GM19099 (cell line): Measurements from ENCODE around the gene FREM2.

Experiments used
- POLR2A ChIP-seq: IDR thresholded peaks from 3 replicates; pipeline ENCODE4 v1.6.1; 2011; ENCODE audit warnings: low read depth; ENCODE audit not compliant: insufficient read length; ENCODE audit errors: extremely low read depth

The FREM2 gene

DNA sequence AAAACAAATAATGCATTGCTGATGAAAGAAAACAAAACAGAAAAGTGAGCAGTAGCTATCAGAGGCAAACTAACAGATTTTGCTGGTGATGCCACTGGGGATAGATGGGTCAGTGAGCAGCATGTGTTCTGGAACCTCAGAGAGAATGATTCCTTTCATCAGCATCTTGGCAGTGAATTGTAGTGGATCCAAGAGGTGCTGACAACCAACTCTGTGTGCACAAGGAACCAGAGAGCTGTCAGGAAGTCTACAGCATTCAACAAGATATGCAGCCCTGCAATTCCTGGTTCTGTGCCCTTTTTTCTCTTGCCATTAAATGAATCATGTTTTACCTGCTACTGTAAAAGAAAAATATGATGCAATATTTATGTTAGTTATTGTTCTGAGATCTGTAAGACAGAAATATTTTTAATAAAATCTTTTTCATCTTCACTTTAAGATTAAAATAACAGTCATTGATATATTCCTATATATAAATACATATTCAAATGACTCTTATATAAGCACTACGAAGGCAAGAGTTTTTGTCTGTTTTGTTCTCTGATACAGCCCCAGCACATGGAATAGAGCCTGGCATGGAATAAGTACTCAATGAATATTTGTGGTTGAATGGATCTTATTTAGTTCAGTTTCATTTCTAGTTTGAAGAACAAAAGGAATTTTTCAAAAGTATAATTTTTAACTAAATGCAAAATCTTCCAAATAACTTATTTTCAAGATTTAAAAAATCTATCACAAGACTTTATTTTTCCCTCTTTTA, 80.8 kb downstream of the FREM2 start:
- TF ChIP-seq POLR2A = no peak

GRCh38 chr13:38769526-38769925, 82.6 kb downstream of the FREM2 start:
- no peak for TF ChIP-seq POLR2A

GRCh38 chr13:38775085-38775484, 88.2 kb downstream of the FREM2 start:
- TF ChIP-seq POLR2A = no peak

DNA sequence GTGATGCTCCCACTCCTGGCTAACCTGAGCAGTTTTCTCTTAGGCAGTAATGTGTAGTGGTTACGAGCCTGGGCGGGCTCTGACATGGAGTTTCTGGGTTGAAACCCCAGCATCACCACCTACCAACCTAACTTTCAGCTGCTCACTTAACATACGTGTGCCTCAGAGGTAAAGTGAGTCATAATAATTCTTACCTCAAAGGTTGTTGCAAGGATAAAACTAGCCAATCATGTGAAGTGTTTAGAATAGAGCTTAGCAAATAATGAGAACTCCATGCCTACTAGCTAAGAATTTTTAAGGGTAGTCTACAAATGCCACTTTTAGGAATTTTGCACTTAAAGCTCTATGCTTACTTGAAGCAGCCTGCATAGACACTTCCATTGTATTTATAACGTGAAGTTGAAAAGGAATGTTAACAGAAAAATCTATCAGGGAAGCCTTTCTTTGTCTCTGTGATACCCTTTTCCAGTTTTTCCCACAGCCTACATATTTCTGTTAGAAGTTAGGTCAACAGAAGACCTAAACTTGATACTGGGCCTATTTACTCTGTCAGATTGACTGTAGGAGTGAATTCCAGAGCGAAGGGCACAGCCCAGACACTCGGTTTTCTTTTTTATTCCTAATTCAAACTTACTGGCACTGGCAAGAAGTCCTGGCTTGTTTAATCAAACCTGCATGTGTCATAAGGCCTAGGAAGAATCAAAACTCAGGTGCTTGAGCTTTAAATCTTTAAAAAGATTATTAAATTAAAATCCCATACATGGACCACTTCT, 90.7 kb downstream of the FREM2 start:
- TF ChIP-seq POLR2A = no peak

GRCh38 chr13:38781539-38781938, 94.7 kb downstream of the FREM2 start:
- TF ChIP-seq POLR2A = no peak

DNA sequence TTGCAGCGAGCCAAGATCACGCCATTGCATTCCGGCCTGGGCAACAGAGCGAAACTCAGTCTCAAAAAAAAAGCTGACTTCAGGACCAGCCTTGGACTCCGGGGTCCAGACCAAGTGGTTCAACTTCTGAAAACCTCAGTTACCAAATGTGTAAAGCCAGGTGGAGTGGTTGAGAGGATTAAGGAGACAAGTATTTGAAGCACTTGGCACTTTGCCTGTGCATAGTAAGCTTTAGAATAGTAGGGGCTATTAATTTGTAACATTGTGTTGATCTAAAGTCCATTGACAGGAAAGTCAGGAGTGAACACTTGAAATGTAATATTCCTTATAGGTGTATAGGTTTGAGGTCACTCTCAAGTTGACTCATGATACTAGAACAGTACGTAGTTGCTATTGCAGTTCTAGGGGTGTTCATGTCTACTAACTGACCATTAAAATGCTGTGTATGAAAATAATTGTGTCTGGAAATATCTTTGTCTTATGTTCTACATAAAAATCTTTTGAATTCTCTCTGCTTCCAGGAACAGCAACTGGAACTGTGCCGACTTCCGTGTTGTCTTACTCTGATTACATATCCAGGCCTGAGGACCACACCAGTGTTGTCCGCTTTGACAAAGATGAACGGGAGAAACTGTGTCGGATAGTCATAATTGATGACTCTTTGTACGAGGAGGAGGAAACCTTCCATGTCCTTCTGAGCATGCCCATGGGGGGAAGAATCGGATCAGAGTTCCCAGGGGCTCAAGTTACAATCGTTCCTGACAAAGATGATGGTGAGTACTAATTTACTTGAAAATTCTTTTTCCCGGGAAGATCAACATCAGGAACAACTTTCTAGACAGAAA, 97.4 kb downstream of the FREM2 start:
- no peak for TF ChIP-seq POLR2A

DNA sequence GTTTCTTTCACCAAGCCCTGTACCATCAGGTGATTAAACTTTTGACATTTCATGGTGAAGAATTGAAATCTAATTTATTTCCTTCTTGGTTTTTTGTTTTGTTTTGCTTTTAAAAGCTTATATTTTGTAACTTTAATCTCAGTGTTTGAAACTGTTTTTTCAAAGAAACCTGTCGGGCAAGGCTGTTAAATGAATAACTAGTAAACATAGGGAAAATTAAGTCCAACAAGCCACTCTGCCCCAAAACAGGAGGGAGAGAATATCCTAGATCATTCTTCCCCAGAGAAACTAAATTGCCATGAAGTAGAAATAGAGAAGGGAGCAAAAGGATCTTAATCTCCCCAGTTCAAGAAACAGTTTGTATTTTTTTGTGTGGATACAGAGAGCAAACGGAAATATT, 98.2 kb downstream of the FREM2 start:
- no peak for TF ChIP-seq POLR2A

DNA sequence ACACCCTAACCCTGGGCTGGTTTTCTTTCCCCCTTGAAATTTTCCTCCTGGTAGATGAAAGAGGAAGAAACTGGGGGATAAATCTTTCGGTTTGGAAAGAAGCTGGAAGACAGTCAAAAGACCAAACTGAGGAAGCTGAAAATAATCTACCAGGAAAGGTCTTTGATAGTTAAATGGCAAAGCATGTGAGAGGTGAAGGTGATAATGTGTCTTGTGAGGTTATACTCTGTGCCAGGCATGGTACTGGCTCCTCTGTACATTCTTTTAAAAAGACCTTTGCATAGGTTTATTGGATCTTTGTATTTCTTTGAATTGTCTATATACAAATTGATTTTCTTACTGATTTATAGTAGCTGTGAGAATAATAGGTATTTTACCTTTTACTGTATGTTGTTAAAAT, 98.6 kb downstream of the FREM2 start:
- TF ChIP-seq POLR2A = no peak

DNA sequence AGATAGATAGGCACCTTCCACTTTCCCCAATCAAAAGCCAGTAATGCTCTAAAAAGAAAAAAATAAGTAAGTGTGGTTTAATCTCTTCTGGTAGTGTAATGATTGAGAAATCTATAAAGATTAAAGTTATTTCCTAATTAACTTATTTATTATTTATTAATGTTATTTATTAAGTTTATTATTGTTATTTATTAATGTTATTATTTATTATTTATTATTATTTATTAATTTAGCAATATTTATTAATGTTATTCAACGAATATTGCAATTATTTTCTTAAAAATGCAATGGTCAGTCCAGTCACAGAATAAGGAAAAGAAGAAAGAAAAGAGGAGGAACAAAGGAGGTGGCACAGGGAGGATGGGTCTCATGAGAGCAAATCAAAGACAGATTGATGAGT, 100.7 kb downstream of the FREM2 start:
- TF ChIP-seq POLR2A = no peak

GRCh38 chr13:38796890-38797289, 110.0 kb downstream of the FREM2 start:
- no peak for TF ChIP-seq POLR2A

DNA sequence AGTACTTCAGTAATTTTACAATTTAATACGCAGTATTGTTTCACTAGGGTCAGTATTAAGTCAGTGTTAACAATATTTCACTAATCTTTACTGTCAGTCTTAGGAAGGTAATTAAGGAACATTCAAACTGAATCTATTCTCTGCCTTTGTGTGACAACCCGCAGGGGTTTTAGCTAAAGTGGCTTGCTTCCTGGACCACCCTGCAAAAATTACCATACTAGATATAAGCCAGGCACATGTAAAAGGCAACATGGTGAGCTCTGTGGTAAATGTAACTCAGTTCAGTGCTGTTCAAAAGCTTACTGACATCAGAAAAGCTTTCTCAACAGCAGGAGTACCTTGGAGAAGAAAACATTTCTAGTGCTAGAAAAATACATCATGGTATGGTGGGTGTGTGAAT, 116.7 kb downstream of the FREM2 start:
- TF ChIP-seq POLR2A = no peak

- TF ChIP-seq POLR2A = no peak
These were observed 117.2 kb downstream of the FREM2 start for GRCh38 chr13:38804061-38804460.

DNA sequence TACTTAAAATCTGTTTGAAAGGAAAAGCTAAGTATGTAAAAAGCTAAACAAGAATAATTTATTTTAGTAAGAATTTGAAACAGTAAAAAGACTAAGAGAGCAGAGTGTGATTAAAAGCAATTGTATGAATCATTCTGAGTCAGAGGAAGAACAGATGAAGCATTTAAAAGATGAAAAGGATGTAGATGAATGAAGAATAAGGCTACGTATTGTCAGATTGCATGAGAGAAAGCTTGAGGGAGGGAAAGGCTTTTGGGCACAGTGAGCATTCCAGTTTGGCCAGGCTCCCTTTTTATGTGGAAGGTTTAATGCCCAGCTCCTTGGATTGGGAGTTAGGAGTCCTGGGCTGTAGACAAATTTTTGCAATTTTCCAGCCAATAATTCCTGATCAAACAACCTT, 117.7 kb downstream of the FREM2 start:
- TF ChIP-seq POLR2A = no peak

GRCh38 chr13:38814331-38814730, 127.5 kb downstream of the FREM2 start:
- TF ChIP-seq POLR2A = no peak

- no peak for TF ChIP-seq POLR2A
These were observed 132.2 kb downstream of the FREM2 start for GRCh38 chr13:38819053-38819452.
